Fibroblast of lung (primary cell): Measurements from ENCODE around the gene NOTCH2.

ENCODE experiments used
- EZH2 ChIP-seq: IDR thresholded peaks from 2 replicates; pipeline ENCODE4 v1.5.1; 2012; ENCODE audit warnings: low read length, control low read depth, mild to moderate bottlenecking; ENCODE audit errors: missing control alignments
- TF ChIP-seq, protein P1 (sequence below), 2 donors: IDR thresholded peaks in 1 of 2; conservative IDR thresholded peaks in 1 of 2; 1 replicate in 1 of 2; 2 replicates in 1 of 2; pipeline ENCODE4 v1.5.1; 2011 to 2012; ENCODE audit warnings: low read length in 2 of 2, control low read depth in 1 of 2, inconsistent platforms in 1 of 2, low read depth in 1 of 2, mild to moderate bottlenecking in 1 of 2

DNA sequence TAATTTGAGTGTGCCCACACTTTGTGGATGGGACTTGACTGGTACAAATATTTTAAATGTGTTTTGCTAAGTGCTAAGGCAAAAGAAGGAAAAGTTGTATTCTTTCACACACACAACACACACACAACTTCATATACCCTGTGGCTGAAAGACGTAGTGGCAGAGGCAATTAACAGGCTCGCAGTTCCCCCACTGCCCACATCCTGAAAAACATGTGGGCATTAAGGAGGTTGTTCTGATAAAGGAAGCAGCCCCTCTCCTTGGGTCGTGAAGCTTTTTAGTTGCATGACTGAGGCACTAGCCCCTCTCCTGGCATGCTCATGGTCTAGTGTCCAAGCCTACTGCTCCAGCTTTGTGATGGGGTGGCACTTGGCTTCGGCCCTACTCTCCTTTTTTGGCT lies 158.8 kb downstream of the NOTCH2 start:
- no peak for TF ChIP-seq EZH2
- TF ChIP-seq, protein P1, sequence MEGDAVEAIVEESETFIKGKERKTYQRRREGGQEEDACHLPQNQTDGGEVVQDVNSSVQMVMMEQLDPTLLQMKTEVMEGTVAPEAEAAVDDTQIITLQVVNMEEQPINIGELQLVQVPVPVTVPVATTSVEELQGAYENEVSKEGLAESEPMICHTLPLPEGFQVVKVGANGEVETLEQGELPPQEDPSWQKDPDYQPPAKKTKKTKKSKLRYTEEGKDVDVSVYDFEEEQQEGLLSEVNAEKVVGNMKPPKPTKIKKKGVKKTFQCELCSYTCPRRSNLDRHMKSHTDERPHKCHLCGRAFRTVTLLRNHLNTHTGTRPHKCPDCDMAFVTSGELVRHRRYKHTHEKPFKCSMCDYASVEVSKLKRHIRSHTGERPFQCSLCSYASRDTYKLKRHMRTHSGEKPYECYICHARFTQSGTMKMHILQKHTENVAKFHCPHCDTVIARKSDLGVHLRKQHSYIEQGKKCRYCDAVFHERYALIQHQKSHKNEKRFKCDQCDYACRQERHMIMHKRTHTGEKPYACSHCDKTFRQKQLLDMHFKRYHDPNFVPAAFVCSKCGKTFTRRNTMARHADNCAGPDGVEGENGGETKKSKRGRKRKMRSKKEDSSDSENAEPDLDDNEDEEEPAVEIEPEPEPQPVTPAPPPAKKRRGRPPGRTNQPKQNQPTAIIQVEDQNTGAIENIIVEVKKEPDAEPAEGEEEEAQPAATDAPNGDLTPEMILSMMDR (conservative IDR thresholded peaks at IDR 0.05 in 1 of 2, IDR thresholded peaks at IDR 0.05 in 1 of 2; ENCODE audit: low read depth in 1 of 2, low read length in 2 of 2) = no peak
